ENCODE results near the gene FAM186B.

- TF ChIP-seq CTCF (IDR thresholded peaks at IDR 0.05; ENCODE audit: low read depth, low read length) = no peak
- TF ChIP-seq EZH2phosphoT487 (IDR thresholded peaks at IDR 0.05; ENCODE audit: low read depth) = no peak
Measured at GRCh38 chr12:49559011-49559675, 46.3 kb downstream of the FAM186B start.
